ENCODE results near the gene KCNJ11.

The KCNJ11 gene

GRCh38 chr11:17391493-17392355 lies 3.3 kb upstream of the KCNJ11 start:
- DNase-seq (ENCODE audit: low read depth in 2 of 2): no peak

GRCh38 chr11:17389957-17390649 lies 1.6 kb upstream of the KCNJ11 start:
- DNase-seq (ENCODE audit: low read depth in 2 of 2): no peak

- peak; percentile 57 to 63 for DNase-seq (ENCODE audit: low read depth in 2 of 2)
These were observed 925 bp upstream of the KCNJ11 start for GRCh38 chr11:17389211-17389956.

- DNase-seq (ENCODE audit: low read depth in 2 of 2): no peak
These were observed 648 bp downstream of the KCNJ11 start for GRCh38 chr11:17387811-17388210.

GRCh38 chr11:17387254-17387653 lies 1.2 kb downstream of the KCNJ11 start:
- no peak for DNase-seq (ENCODE audit: low read depth in 2 of 2)

GRCh38 chr11:17386331-17387084 lies 2.0 kb downstream of the KCNJ11 start:
- DNase-seq (ENCODE audit: low read depth in 2 of 2): peak in 1 of 2 donors; percentile 23

- DNase-seq (ENCODE audit: low read depth in 2 of 2): no peak
These were observed 2.5 kb downstream of the KCNJ11 start for GRCh38 chr11:17385926-17386325.

- DNase-seq (ENCODE audit: low read depth in 2 of 2): no peak
These were observed 3.0 kb downstream of the KCNJ11 start for GRCh38 chr11:17385492-17385891.

- DNase-seq (ENCODE audit: low read depth in 2 of 2): peak; percentile 49 to 58
These were observed 4.4 kb downstream of the KCNJ11 start for GRCh38 chr11:17384002-17384511.

- DNase-seq (ENCODE audit: low read depth in 2 of 2): no peak
These were observed 5.0 kb downstream of the KCNJ11 start for GRCh38 chr11:17383461-17383860.

- DNase-seq (ENCODE audit: low read depth in 2 of 2): no peak
These were observed 6.3 kb downstream of the KCNJ11 start for GRCh38 chr11:17382046-17382728.

GRCh38 chr11:17381156-17381555 lies 7.3 kb downstream of the KCNJ11 start:
- no peak for DNase-seq (ENCODE audit: low read depth in 2 of 2)

GRCh38 chr11:17379383-17380180 lies 8.9 kb downstream of the KCNJ11 start:
- no peak for DNase-seq (ENCODE audit: low read depth in 2 of 2)

GRCh38 chr11:17378655-17379054 lies 9.8 kb downstream of the KCNJ11 start:
- no peak for DNase-seq (ENCODE audit: low read depth in 2 of 2)

- no peak for DNase-seq (ENCODE audit: low read depth in 2 of 2)
These were observed 12.0 kb downstream of the KCNJ11 start for GRCh38 chr11:17376493-17376892.

GRCh38 chr11:17375547-17375946 lies 12.9 kb downstream of the KCNJ11 start:
- DNase-seq (ENCODE audit: low read depth in 2 of 2): no peak

GRCh38 chr11:17371614-17372013 lies 16.8 kb downstream of the KCNJ11 start:
- no peak for DNase-seq (ENCODE audit: low read depth in 2 of 2)

GRCh38 chr11:17369684-17370243 lies 18.7 kb downstream of the KCNJ11 start:
- no peak for DNase-seq (ENCODE audit: low read depth in 2 of 2)

- no peak for DNase-seq (ENCODE audit: low read depth in 2 of 2)
These were observed 19.4 kb downstream of the KCNJ11 start for GRCh38 chr11:17369094-17369493.

- DNase-seq (ENCODE audit: low read depth in 2 of 2): no peak
These were observed 19.9 kb downstream of the KCNJ11 start for GRCh38 chr11:17368551-17368950.

All from stimulated activated CD8-positive, alpha-beta memory T cell treated with anti-CD3 and anti-CD28 coated beads, Interleukin-15, amount 100 ng/mL, for 48 hours (primary cell).